SK-N-SH (cell line): ENCODE data around the gene GPX6. TPM values are rescaled to one million over a fixed set of nuclear protein-coding genes. Genes with fewer than 3 reads are reported as not detected.

Experiments
- CTCF ChIA-PET: fragments of 300-600, 350-600 bp; formaldehyde crosslinking; extraction: SDS; loops from one replicate; lab custom pipeline; 2021; lab: Yijun Ruan, JAX
- POLR2A ChIA-PET: fragments of 350-600 bp; sonication (Branson Sonifier 250); formaldehyde crosslinking; extraction: SDS; loops from one replicate; lab custom pipeline; 2020; ENCODE audit warnings: antibody characterized with exemption, inconsistent platforms; lab: Yijun Ruan, JAX
- DNase-seq: peaks from one replicate; pipeline ENCODE4 v3.0.0; 2012
- H2AFZ ChIP-seq: fragments of 200-600 bp; sonication (generic); 2 replicates; pipeline ENCODE4 v1.8.1; 2016; ENCODE audit warnings: antibody characterized with exemption, mild to moderate bottlenecking, low read depth
- H3F3A ChIP-seq: fragments of 200-600 bp; sonication (generic); replicated peaks from 2 replicates; pipeline ENCODE3; 2016; ENCODE audit warnings: antibody characterized with exemption, mild to moderate bottlenecking; ENCODE audit not compliant: insufficient read depth
- H3K27ac ChIP-seq, 2 experiments: fragments of 200-500 bp in 1 of 2; fragments of 200-600 bp in 1 of 2; sonication (Bioruptor generic) in 1 of 2; sonication (generic), shearing (Covaris generic) in 1 of 2; 2 replicates each; pipeline versions ENCODE4 v1.5.1 to v1.6.1; 2014 to 2016; ENCODE audit warnings: low read depth in 2 of 2, inconsistent platforms in 1 of 2, low read length in 1 of 2, mild to moderate bottlenecking in 1 of 2, mixed read lengths in 1 of 2
- H3K27me3 ChIP-seq: fragments of 200-600 bp; sonication (generic), shearing (Covaris generic); 2 replicates; pipeline ENCODE4 v1.6.1; 2016; ENCODE audit warnings: mixed run types; ENCODE audit not compliant: insufficient read depth
- H3K36me3 ChIP-seq, 2 experiments: fragments of 200-500 bp in 1 of 2; fragments of 200-600 bp in 1 of 2; sonication (Bioruptor generic) in 1 of 2; sonication (generic) in 1 of 2; replicated peaks in 1 of 2; 2 replicates each; pipeline versions ENCODE3 to v1.5.1; 2014 to 2016; ENCODE audit warnings: low read length in 1 of 2, mild to moderate bottlenecking in 1 of 2; ENCODE audit not compliant: insufficient read depth in 2 of 2, control insufficient read depth in 1 of 2
- H3K4me1 ChIP-seq, 2 experiments: fragments of 200-500 bp in 1 of 2; fragments of 200-600 bp in 1 of 2; sonication (Bioruptor generic) in 1 of 2; sonication (generic), shearing (Covaris generic) in 1 of 2; 2 replicates each; pipeline versions ENCODE4 v1.5.1 to v1.6.1; 2014 to 2016; ENCODE audit warnings: low read depth in 1 of 2, low read length in 1 of 2, mixed run types in 1 of 2; ENCODE audit not compliant: insufficient read depth in 2 of 2, control insufficient read depth in 1 of 2
- H3K4me2 ChIP-seq: fragments of 200-600 bp; sonication (generic), shearing (Covaris generic); 2 replicates; pipeline ENCODE4 v1.6.1; 2017; ENCODE audit warnings: mixed run types
- H3K4me3 ChIP-seq, 2 experiments: fragments of 200-500 bp in 1 of 2; fragments of 200-600 bp in 1 of 2; sonication (Bioruptor generic) in 1 of 2; sonication (generic), shearing (Covaris generic) in 1 of 2; 2 replicates each; pipeline versions ENCODE4 v1.5.1 to v1.8.1; 2014 to 2016; ENCODE audit warnings: low read depth in 2 of 2, inconsistent platforms in 1 of 2, low read length in 1 of 2, mild to moderate bottlenecking in 1 of 2, mixed read lengths in 1 of 2, moderate library complexity in 1 of 2
- H3K79me2 ChIP-seq: fragments of 200-600 bp; sonication (generic); 2 replicates; pipeline ENCODE4 v1.8.1; 2017; ENCODE audit warnings: mild to moderate bottlenecking; ENCODE audit not compliant: insufficient read depth
- H3K9ac ChIP-seq: fragments of 200-600 bp; sonication (generic); 2 replicates; pipeline ENCODE4 v1.6.1; 2017; ENCODE audit warnings: mixed run types
- H3K9me2 ChIP-seq: fragments of 200-600 bp; sonication (generic); 2 replicates; pipeline ENCODE4 v1.6.1; 2017; ENCODE audit warnings: mixed run types
- H3K9me3 ChIP-seq: fragments of 200-600 bp; sonication (generic); 2 replicates; pipeline ENCODE4 v1.6.1; 2017; ENCODE audit warnings: mixed run types, mild to moderate bottlenecking, moderate library complexity
- H4K20me1 ChIP-seq: fragments of 200-600 bp; sonication (generic); 2 replicates; pipeline ENCODE4 v1.6.1; 2017; ENCODE audit warnings: mild to moderate bottlenecking, mixed run types; ENCODE audit not compliant: insufficient read depth
- CTCF ChIP-seq: fragments of 200-600 bp; sonication (generic); IDR thresholded peaks from 2 replicates; pipeline ENCODE4 v1.6.1; 2017; ENCODE audit warnings: antibody characterized with exemption, mild to moderate bottlenecking, moderate library complexity
- FOSL2 ChIP-seq: IDR thresholded peaks from 2 replicates; pipeline ENCODE4 v1.4.0; 2012; ENCODE audit warnings: low read depth, mild to moderate bottlenecking, moderate library complexity, borderline replicate concordance
- GATA2 ChIP-seq: sonication (generic); formaldehyde crosslinking; IDR thresholded peaks from 2 replicates; pipeline ENCODE4 v1.5.0; 2020; ENCODE audit warnings: mild to moderate bottlenecking, missing genetic modification reagents
- MEF2A ChIP-seq: IDR thresholded peaks from 2 replicates; pipeline ENCODE4 v1.4.0; 2012; ENCODE audit warnings: low read depth, borderline replicate concordance
- NRF1 ChIP-seq: IDR thresholded peaks from 2 replicates; pipeline ENCODE4 v1.6.1; 2012; ENCODE audit warnings: low read depth, mild to moderate bottlenecking, low read length
- RAD21 ChIP-seq: IDR thresholded peaks from 2 replicates; pipeline ENCODE4 v1.6.1; 2012; ENCODE audit warnings: mild to moderate bottlenecking, low read length
- RXRA ChIP-seq: IDR thresholded peaks from 2 replicates; pipeline ENCODE4 v1.4.0; 2012; ENCODE audit warnings: low read depth, mild to moderate bottlenecking, borderline replicate concordance
- SIN3A ChIP-seq: IDR thresholded peaks from 2 replicates; pipeline ENCODE4 v1.6.1; 2012; ENCODE audit warnings: low read depth, mild to moderate bottlenecking, low read length, moderate library complexity, borderline replicate concordance
- SMC3 ChIP-seq: IDR thresholded peaks from 2 replicates; pipeline ENCODE4 v1.6.1; 2012; ENCODE audit warnings: low read depth, low read length, improper control_type of control experiment
- TCF12 ChIP-seq: IDR thresholded peaks from 2 replicates; pipeline ENCODE4 v1.4.0; 2012
- WGBS: methylation state at CpG from one replicate; pipeline ENCODE4 v1.1.6; 2017; ENCODE audit warnings: low lambda C conversion rate; 5-methylcytosine and 5-hydroxymethylcytosine counted together
- polyA plus RNA-seq, 3 experiments: library from polyadenylated mRNA; depleted of rRNA; stranded (reverse); fragments of >200 nt; gene quantifications; 2 replicates each; pipeline ENCODE4 v1.2.3, GENCODE V29; 2012

The GPX6 gene
- polyA plus RNA-seq, 1 of the 3 experiments (the other 2 are of a cell fraction) = not detected

- no peaks in the 10 kb centered on the region; the same call in 1 of the 2 replicates for H3K27me3 ChIP-seq
- ChIA-PET POLR2A (no interaction called here), CTCF (no interaction called here)
- no peaks in the 10 kb centered on the region for H3K79me2 ChIP-seq
- no peak overlapping the region for H2AFZ ChIP-seq
- H3K27ac ChIP-seq = no peak overlapping the region
- no peaks in the 10 kb centered on the region for H3K9me2 ChIP-seq
- H3F3A ChIP-seq = no peaks in the 10 kb centered on the region
- no peak overlapping the region for H3K4me2 ChIP-seq
- H3K9ac ChIP-seq = no peak overlapping the region
- DNase-seq = no peak
- WGBS = 51% methylated on average over 3 of the region's 3 CpGs
- no peak overlapping the region for H3K4me3 ChIP-seq
- no peaks in the 10 kb centered on the region for H3K36me3 ChIP-seq
- no peaks in the 10 kb centered on the region for H3K4me1 ChIP-seq
- no peaks in the 10 kb centered on the region for H3K9me3 ChIP-seq
- H4K20me1 ChIP-seq = no peaks in the 10 kb centered on the region
- no peak for TF ChIP-seq RAD21
- no peak for TF ChIP-seq SIN3A
- no peak for TF ChIP-seq NRF1
- no peak for TF ChIP-seq MEF2A
Observed at GRCh38 chr6:28558629-28559028, 43.0 kb upstream of the GPX6 start.

- Histone ChIP-seq H3K27ac (no peak overlapping the region), H3K4me2 (no peak overlapping the region), H3K4me1 (no peaks in the 10 kb centered on the region), H3K9me2 (no peaks in the 10 kb centered on the region), H3K9me3 (no peaks in the 10 kb centered on the region), H3K79me2 (no peaks in the 10 kb centered on the region), H3K36me3 (no peaks in the 10 kb centered on the region), H3K4me3 (no peak overlapping the region), H2AFZ (no peak overlapping the region), H3F3A (no peaks in the 10 kb centered on the region), H4K20me1 (no peaks in the 10 kb centered on the region), H3K27me3 (no peaks in the 10 kb centered on the region; the same call in 1 of the 2 replicates), H3K9ac (no peak overlapping the region)
- POLR2A ChIA-PET = interaction anchor here (0.6 kb wide), 1 partner anchor 10 kb away, joined by 3 read pairs; no protein-coding TSS in a partner anchor
- DNase-seq = no peak
- CTCF ChIA-PET = interaction anchor here (1.5 to 2.9 kb wide), 2 partner anchors 12 to 25 kb away, joined by 4 to 12 read pairs; no protein-coding TSS in a partner anchor
- 26% methylated on average over 2 of the region's 2 CpGs for WGBS
- no peak for TF ChIP-seq GATA2 (CRISPR knock-in tag)
- TF ChIP-seq RXRA = no peak
- no peak for TF ChIP-seq TCF12
- TF ChIP-seq SMC3 = no peak
- no peak for TF ChIP-seq CTCF
- no peak for TF ChIP-seq FOSL2
- TF ChIP-seq, all 33 proteins: peak for 0
Observed at GRCh38 chr6:28555136-28555535, 39.5 kb upstream of the GPX6 start.
